Measurements from ENCODE around the gene ALB. TPM values are rescaled to one million over a fixed set of nuclear protein-coding genes. Genes with fewer than 3 reads are reported as not detected.

Gene ALB
- total and polyA plus RNA-seq, 10 donors = 0.46 to 16.2 (median 0.85) TPM; not detected in 3

GRCh38 chr4:73408181-73408867 is 4.2 kb downstream of the ALB start:
- intact Hi-C loops (cut with DNase I; ENCODE audit: low total_unique reads) = no loop called here
- Histone ChIP-seq H3K27ac (no peak overlapping the region), H3K9me3 (no peaks in the 10 kb centered on the region), H3K4me3 (no peak overlapping the region), H3K27me3 (replicated peaks in 1 of 7) (no peaks in the 10 kb centered on the region), H3K4me1 (no peaks in the 10 kb centered on the region), H3K36me3 (no peaks in the 10 kb centered on the region)
- TF ChIP-seq POLR2A (IDR thresholded peaks at IDR 0.05) (no peak), POLR2AphosphoS5 (IDR thresholded peaks at IDR 0.05) (no peak), CTCF (IDR thresholded peaks at IDR 0.05 in 8 of 11, conservative IDR thresholded peaks at IDR 0.05 in 3 of 11) (no peak)
- DNase-seq = no peak
- 67 to 87% (median 72%) methylated on average over 4 of the region's 4 CpGs for WGBS, 5 donors

GRCh38 chr4:73409012-73409862 is 5.2 kb downstream of the ALB start:
- no peaks in the 10 kb centered on the region for H3K9me3 ChIP-seq
- WGBS, 5 donors = 79 to 91% (median 84%) methylated on average over 6 of the region's 6 CpGs
- TF ChIP-seq CTCF (IDR thresholded peaks at IDR 0.05 in 8 of 11, conservative IDR thresholded peaks at IDR 0.05 in 3 of 11) (no peak), POLR2AphosphoS5 (IDR thresholded peaks at IDR 0.05) (no peak), POLR2A (IDR thresholded peaks at IDR 0.05) (no peak)

GRCh38 chr4:73409978-73410548 is 6.0 kb downstream of the ALB start:
- H3K27me3 ChIP-seq (replicated peaks in 1 of 7) = no peaks in the 10 kb centered on the region
- no peak for TF ChIP-seq POLR2AphosphoS5 (IDR thresholded peaks at IDR 0.05)
- TF ChIP-seq CTCF (IDR thresholded peaks at IDR 0.05 in 8 of 11, conservative IDR thresholded peaks at IDR 0.05 in 3 of 11) = no peak
- no peak for TF ChIP-seq POLR2A (IDR thresholded peaks at IDR 0.05)
- no peak overlapping the region for H3K4me3 ChIP-seq
- H3K36me3 ChIP-seq = no peaks in the 10 kb centered on the region
- no peak overlapping the region for H3K27ac ChIP-seq
- H3K9me3 ChIP-seq = no peaks in the 10 kb centered on the region
- WGBS, 5 donors = 82 to 92% (median 90%) methylated on average over 8 of the region's 8 CpGs
- H3K4me1 ChIP-seq = no peaks in the 10 kb centered on the region
- DNase-seq = no peak
- intact Hi-C loops (cut with DNase I; ENCODE audit: low total_unique reads) = no loop called here

More at GRCh38 chr4:73409012-73409862, 5.2 kb downstream of the ALB start:
- no peak overlapping the region for H3K27ac ChIP-seq
- no peak for DNase-seq
- H3K4me3 ChIP-seq = no peak overlapping the region
- no peaks in the 10 kb centered on the region for H3K36me3 ChIP-seq
- H3K4me1 ChIP-seq = no peaks in the 10 kb centered on the region
- H3K27me3 ChIP-seq (replicated peaks in 1 of 7) = no peaks in the 10 kb centered on the region
- intact Hi-C loops (cut with DNase I; ENCODE audit: low total_unique reads) = no loop called here
